Hepatocyte (in vitro differentiated cells): Measurements from ENCODE around the gene OVOL2. TPM values are rescaled to one million over a fixed set of nuclear protein-coding genes. Genes with fewer than 3 reads are reported as not detected.

Experiments
- DNase-seq: peaks from one replicate; pipeline ENCODE4 v3.0.0-alpha.2; 2016; ENCODE audit warnings: low spot score
- H2AFZ ChIP-seq: fragments of 200-600 bp; sonication (generic); 2 replicates; pipeline ENCODE4 v1.6.0; 2016; ENCODE audit warnings: antibody characterized with exemption, mild to moderate bottlenecking
- H3K27ac ChIP-seq: fragments of 200-600 bp; sonication (generic); 2 replicates; pipeline ENCODE4 v1.5.1; 2016; ENCODE audit warnings: mild to moderate bottlenecking
- H3K27me3 ChIP-seq: fragments of 200-600 bp; sonication (generic); 2 replicates; pipeline ENCODE4 v1.6.1; 2016
- H3K36me3 ChIP-seq: fragments of 200-600 bp; sonication (generic); replicated peaks from 2 replicates; pipeline ENCODE4 v1.5.1; 2016; ENCODE audit warnings: low read depth; ENCODE audit not compliant: insufficient read depth
- H3K4me1 ChIP-seq: fragments of 200-600 bp; sonication (generic); 2 replicates; pipeline ENCODE4 v1.5.1; 2016; ENCODE audit warnings: mild to moderate bottlenecking, moderate library complexity; ENCODE audit not compliant: insufficient read depth
- H3K4me2 ChIP-seq: fragments of 200-600 bp; sonication (generic); 2 replicates; pipeline ENCODE4 v1.6.0; 2016
- H3K4me3 ChIP-seq: fragments of 200-600 bp; sonication (generic); 2 replicates; pipeline ENCODE4 v1.5.1; 2016; ENCODE audit warnings: mild to moderate bottlenecking
- H3K79me2 ChIP-seq: fragments of 200-600 bp; sonication (generic); 2 replicates; pipeline ENCODE4 v1.6.0; 2017; ENCODE audit warnings: mild to moderate bottlenecking
- H3K9me2 ChIP-seq: fragments of 200-600 bp; sonication (generic); replicated peaks from 2 replicates; pipeline ENCODE4 v1.6.0; 2017; ENCODE audit warnings: mild to moderate bottlenecking; ENCODE audit not compliant: insufficient read depth
- H3K9me3 ChIP-seq: fragments of 200-600 bp; sonication (generic); 2 replicates; pipeline ENCODE4 v1.5.1; 2016; ENCODE audit warnings: low read depth, mild to moderate bottlenecking
- H4K20me1 ChIP-seq: fragments of 200-600 bp; sonication (generic); 2 replicates; pipeline ENCODE4 v1.6.0; 2016; ENCODE audit warnings: mild to moderate bottlenecking; ENCODE audit not compliant: insufficient read depth, poor library complexity, severe bottlenecking
- CTCF ChIP-seq: fragments of 200-600 bp; sonication (generic); IDR thresholded peaks from 2 replicates; pipeline ENCODE4 v1.5.1; 2016; ENCODE audit warnings: antibody characterized with exemption, mild to moderate bottlenecking; ENCODE audit not compliant: poor library complexity
- EZH2 ChIP-seq: fragments of 200-600 bp; sonication (generic); IDR thresholded peaks from 2 replicates; pipeline ENCODE4 v1.6.1; 2016; ENCODE audit warnings: antibody characterized with exemption, mild to moderate bottlenecking, borderline replicate concordance
- EZH2phosphoT487 ChIP-seq: fragments of 200-600 bp; sonication (generic); IDR thresholded peaks from one replicate; pipeline ENCODE4 v1.6.1; 2018; ENCODE audit warnings: antibody characterized with exemption, mild to moderate bottlenecking, low read depth, moderate library complexity; ENCODE audit not compliant: unreplicated experiment, severe bottlenecking
- WGBS: methylation state at CpG from one replicate; pipeline ENCODE4 v1.1.6; 2016; ENCODE audit warnings: low lambda C conversion rate; ENCODE audit errors: missing lambda C conversion rate; 5-methylcytosine and 5-hydroxymethylcytosine counted together
- polyA plus RNA-seq: library from polyadenylated mRNA; unstranded; fragments of >200 nt; fragmentation: Nextera tagmentation; extraction: Ambion mirVana; gene quantifications from 2 replicates; pipeline ENCODE4 v1.2.1, GENCODE V29; 2016
- total RNA-seq: library from RNA; depleted of rRNA; stranded (reverse); fragments of >200 nt; gene quantifications from 2 replicates; pipeline ENCODE4 v1.2.3, GENCODE V29; 2014

OVOL2 gene
- total and polyA plus RNA-seq, 2 experiments from 2014 or later, result 1.4 to 1.9 TPM

- TF ChIP-seq CTCF, result no peak
- no peak for TF ChIP-seq EZH2
- no peak for TF ChIP-seq EZH2phosphoT487
- Histone ChIP-seq H3K27me3 (no peaks in the 10 kb centered on the region), H3K9me3 (no peaks in the 10 kb centered on the region), H3K4me1 (no peaks in the 10 kb centered on the region), H3K4me2 (no peak overlapping the region), H3K9me2 (no peaks in the 10 kb centered on the region), H3K4me3 (no peak overlapping the region), H4K20me1 (no peaks in the 10 kb centered on the region), H3K36me3 (no peaks in the 10 kb centered on the region), H3K27ac (no peak overlapping the region), H3K79me2 (no peaks in the 10 kb centered on the region), H2AFZ (no peak overlapping the region)
- WGBS, result 13% methylated on average over 1 of the region's 1 CpG
- no peak for DNase-seq
These were observed 38.6 kb downstream of the OVOL2 start for GRCh38 chr20:18019068-18019467.

GRCh38 chr20:18018100-18018499 lies 39.6 kb downstream of the OVOL2 start:
- no peak for DNase-seq
- Histone ChIP-seq H3K79me2 (no peaks in the 10 kb centered on the region), H3K4me2 (no peak overlapping the region), H3K4me1 (no peaks in the 10 kb centered on the region), H3K4me3 (no peak overlapping the region), H4K20me1 (no peaks in the 10 kb centered on the region), H3K9me2 (no peaks in the 10 kb centered on the region), H3K27me3 (no peaks in the 10 kb centered on the region), H3K9me3 (no peaks in the 10 kb centered on the region), H3K36me3 (no peaks in the 10 kb centered on the region), H2AFZ (no peak overlapping the region), H3K27ac (no peak overlapping the region)
- WGBS, result 92% methylated on average over 10 of the region's 10 CpGs
- TF ChIP-seq CTCF (no peak), EZH2phosphoT487 (no peak), EZH2 (no peak)

GRCh38 chr20:18016772-18017171 lies 40.9 kb downstream of the OVOL2 start:
- H4K20me1 ChIP-seq, result no peaks in the 10 kb centered on the region
- no peak overlapping the region for H2AFZ ChIP-seq
- WGBS, result 96% methylated on average over 3 of the region's 3 CpGs
- H3K79me2 ChIP-seq, result no peaks in the 10 kb centered on the region
- no peaks in the 10 kb centered on the region for H3K9me2 ChIP-seq
- H3K4me3 ChIP-seq, result no peak overlapping the region
- no peaks in the 10 kb centered on the region for H3K36me3 ChIP-seq
- DNase-seq, result no peak
- TF ChIP-seq CTCF (no peak), EZH2phosphoT487 (no peak), EZH2 (no peak)
- no peak overlapping the region for H3K4me2 ChIP-seq
- H3K27me3 ChIP-seq, result no peaks in the 10 kb centered on the region
- no peaks in the 10 kb centered on the region for H3K4me1 ChIP-seq
- H3K9me3 ChIP-seq, result no peaks in the 10 kb centered on the region
- no peak overlapping the region for H3K27ac ChIP-seq

GRCh38 chr20:18014411-18014810 lies 43.3 kb downstream of the OVOL2 start:
- no peaks in the 10 kb centered on the region for H3K4me1 ChIP-seq
- TF ChIP-seq CTCF, result no peak
- TF ChIP-seq EZH2, result no peak
- TF ChIP-seq EZH2phosphoT487, result no peak
- no peak overlapping the region for H3K4me3 ChIP-seq
- no peak overlapping the region for H3K27ac ChIP-seq
- H3K79me2 ChIP-seq, result no peaks in the 10 kb centered on the region
- no peaks in the 10 kb centered on the region for H4K20me1 ChIP-seq
- WGBS, result 94% methylated on average over 6 of the region's 6 CpGs
- no peak overlapping the region for H2AFZ ChIP-seq
- no peaks in the 10 kb centered on the region for H3K36me3 ChIP-seq
- no peaks in the 10 kb centered on the region for H3K9me2 ChIP-seq
- H3K27me3 ChIP-seq, result no peaks in the 10 kb centered on the region
- H3K4me2 ChIP-seq, result no peak overlapping the region
- DNase-seq, result no peak
- H3K9me3 ChIP-seq, result no peaks in the 10 kb centered on the region
